CD14-positive monocyte (primary cell): Measurements from ENCODE around the gene SUGT1. TPM values are rescaled to one million over a fixed set of nuclear protein-coding genes. Genes with fewer than 3 reads are reported as not detected.

Experiments
- DNase-seq, 3 donors: peaks; one replicate each; pipeline ENCODE4 v3.0.0-alpha.2; 2011 to 2022
- H2AFZ ChIP-seq: 2 replicates; pipeline ENCODE4 v1.6.0; 2012; ENCODE audit warnings: mild to moderate bottlenecking, low read depth, low read length, inconsistent platforms; ENCODE audit not compliant: insufficient read depth, poor library complexity, severe bottlenecking
- H3K27ac ChIP-seq, 2 donors: 1 replicate in 1 of 2; 2 replicates in 1 of 2; pipeline ENCODE4 v1.5.1; 2012 to 2013; ENCODE audit warnings: low read length in 2 of 2, control low read depth in 1 of 2, inconsistent platforms in 1 of 2, low read depth in 1 of 2, mild to moderate bottlenecking in 1 of 2
- H3K27me3 ChIP-seq, 2 donors: one replicate each; pipeline versions ENCODE4 v1.6.0 to v1.6.1; 2011 to 2013; ENCODE audit warnings: low read length in 2 of 2; ENCODE audit not compliant: control insufficient read depth in 2 of 2, insufficient read depth in 2 of 2
- H3K36me3 ChIP-seq, 2 donors: replicated peaks in 1 of 2; 1 replicate in 1 of 2; 2 replicates in 1 of 2; pipeline versions ENCODE4 v1.5.1 to v1.6.1; 2012 to 2013; ENCODE audit warnings: low read length in 2 of 2, control low read depth in 1 of 2, inconsistent platforms in 1 of 2, mild to moderate bottlenecking in 1 of 2; ENCODE audit not compliant: insufficient read depth in 2 of 2, control insufficient read depth in 1 of 2
- H3K4me1 ChIP-seq, 2 donors: 1 replicate in 1 of 2; 2 replicates in 1 of 2; pipeline versions ENCODE4 v1.5.1 to v1.6.1; 2012 to 2013; ENCODE audit warnings: low read length in 2 of 2, control low read depth in 1 of 2, inconsistent platforms in 1 of 2, mild to moderate bottlenecking in 1 of 2, moderate library complexity in 1 of 2; ENCODE audit not compliant: insufficient read depth in 2 of 2, control insufficient read depth in 1 of 2
- H3K4me2 ChIP-seq: replicated peaks from 2 replicates; pipeline ENCODE3; 2012; ENCODE audit warnings: low read length, moderate library complexity, mild to moderate bottlenecking; ENCODE audit not compliant: poor library complexity, severe bottlenecking; ENCODE audit errors: extremely low read depth
- H3K4me3 ChIP-seq, 3 experiments: fragments of 200-600 bp in 1 of 3; sonication (generic) in 1 of 3; replicated peaks in 1 of 3; 1 replicate in 2 of 3; 2 replicates in 1 of 3; pipeline ENCODE4 v1.5.1; 2011 to 2013; ENCODE audit warnings: low read length in 3 of 3, mild to moderate bottlenecking in 3 of 3, control low read depth in 2 of 3, low read depth in 2 of 3, inconsistent platforms in 1 of 3, moderate library complexity in 1 of 3
- H3K79me2 ChIP-seq: 2 replicates; pipeline ENCODE4 v1.6.0; 2012; ENCODE audit warnings: mild to moderate bottlenecking, control low read depth, inconsistent platforms, low read length, moderate library complexity; ENCODE audit not compliant: insufficient read depth
- H3K9ac ChIP-seq: 2 replicates; pipeline ENCODE4 v1.6.0; 2017; ENCODE audit warnings: low read length, mild to moderate bottlenecking; ENCODE audit not compliant: insufficient read depth, poor library complexity, severe bottlenecking
- H3K9me3 ChIP-seq, 2 donors: replicated peaks in 1 of 2; 1 replicate in 1 of 2; 2 replicates in 1 of 2; pipeline versions ENCODE4 v1.5.1 to v1.6.1; 2012 to 2013; ENCODE audit warnings: low read length in 2 of 2, control low read depth in 1 of 2; ENCODE audit not compliant: control insufficient read depth in 1 of 2, insufficient read depth in 1 of 2
- H4K20me1 ChIP-seq: 2 replicates; pipeline ENCODE4 v1.6.0; 2012; ENCODE audit warnings: mild to moderate bottlenecking, low read length, control low read depth, moderate library complexity; ENCODE audit not compliant: insufficient read depth
- H3K27ac Mint-ChIP-seq, 7 donors: one replicate each; pipeline ENCODE4 v1.8.0; 2020; ENCODE audit warnings: mild to moderate bottlenecking in 7 of 7, mixed read lengths in 7 of 7, moderate library complexity in 6 of 7, inconsistent platforms in 2 of 7
- H3K27me3 Mint-ChIP-seq, 3 donors: one replicate each; pipeline ENCODE4 v1.8.0; 2021 to 2022; ENCODE audit warnings: low read depth in 3 of 3, mild to moderate bottlenecking in 3 of 3, mixed read lengths in 3 of 3, moderate library complexity in 3 of 3, inconsistent platforms in 1 of 3
- H3K36me3 Mint-ChIP-seq, 2 donors: one replicate each; pipeline ENCODE4 v1.8.0; 2020; ENCODE audit warnings: mixed read lengths in 2 of 2, inconsistent platforms in 1 of 2, mild to moderate bottlenecking in 1 of 2
- H3K4me1 Mint-ChIP-seq: one replicate; pipeline ENCODE4 v1.8.0; 2020; ENCODE audit warnings: mild to moderate bottlenecking, mixed read lengths
- H3K4me3 Mint-ChIP-seq, 2 donors: one replicate each; pipeline ENCODE4 v1.8.0; 2020; ENCODE audit warnings: mild to moderate bottlenecking in 2 of 2, mixed read lengths in 2 of 2, moderate library complexity in 1 of 2
- H3K9me3 Mint-ChIP-seq, 7 donors: one replicate each; pipeline ENCODE4 v1.8.0; 2020 to 2022; ENCODE audit warnings: mixed read lengths in 7 of 7, mild to moderate bottlenecking in 6 of 7, moderate library complexity in 6 of 7, inconsistent platforms in 2 of 7
- CTCF ChIP-seq: fragments of 200-600 bp; IDR thresholded peaks from one replicate; pipeline ENCODE4 v1.8.0; 2022; ENCODE audit warnings: antibody characterized with exemption, mild to moderate bottlenecking
- WGBS: methylation state at CpG from one replicate; pipeline ENCODE4 v1.1.5; 2013; ENCODE audit warnings: missing lambda C conversion rate; ENCODE audit not compliant: insufficient coverage; 5-methylcytosine and 5-hydroxymethylcytosine counted together
- intact Hi-C, 2 donors: fragments of 100-400 bp; cut with micrococcal nuclease; formaldehyde crosslinking; loops; one replicate each; pipeline versions ENCODE4 v1.15.0 to v1.15.1; 2023
- polyA plus RNA-seq, 3 donors: library from polyadenylated mRNA; depleted of rRNA in 1 of 3; unstranded in 2 of 3; stranded (reverse) in 1 of 3; fragments of 300-500 nt in 2 of 3; fragments of >200 nt in 1 of 3; fragmentation: Illumina TruSeq in 2 of 3; gene quantifications; 1 replicate in 2 of 3; 2 replicates in 1 of 3; pipeline ENCODE4 v1.2.3, GENCODE V29; 2012 to 2021

The SUGT1 gene
- polyA plus RNA-seq, 3 donors = 18.1 to 40.1 (median 37.7) TPM

GRCh38 chr13:52746141-52746540 lies 93.5 kb downstream of the SUGT1 start:
- H3K27ac ChIP-seq = no peak overlapping the region
- no peaks in the 10 kb centered on the region for H3K9me3 ChIP-seq
- no CpG with 5 or more reads among the region's 3 CpGs for WGBS
- H4K20me1 ChIP-seq = no peaks in the 10 kb centered on the region
- H3K4me3 ChIP-seq = no peak overlapping the region
- intact Hi-C loops = no loop called here
- no peak for DNase-seq
- peaks cover 4 to 15% of the 10 kb centered on the region in 2 donors for H3K27me3 ChIP-seq
- no peak for TF ChIP-seq CTCF
- H2AFZ ChIP-seq = no peak overlapping the region
- Mint-ChIP-seq H3K27me3 (peaks cover 19 to 38% (median 20%) of the 10 kb centered on the region in 3 donors), H3K9me3 (peaks cover 0 to 3% (median 0%) of the 10 kb centered on the region in 7 donors), H3K36me3 (no peaks in the 10 kb centered on the region), H3K27ac (no peak overlapping the region), H3K4me1 (no peaks in the 10 kb centered on the region), H3K4me3 (no peak overlapping the region)
- no peaks in the 10 kb centered on the region for H3K36me3 ChIP-seq
- no peak overlapping the region for H3K4me2 ChIP-seq
- H3K4me1 ChIP-seq = no peaks in the 10 kb centered on the region
- H3K79me2 ChIP-seq = no peaks in the 10 kb centered on the region
- no peak overlapping the region for H3K9ac ChIP-seq

GRCh38 chr13:52749419-52749818 lies 96.8 kb downstream of the SUGT1 start:
- Histone ChIP-seq H4K20me1 (no peaks in the 10 kb centered on the region), H3K4me3 (no peak overlapping the region), H3K4me2 (no peak overlapping the region), H2AFZ (no peak overlapping the region), H3K9ac (no peak overlapping the region), H3K27me3 (no peaks in the 10 kb centered on the region), H3K27ac (no peak overlapping the region), H3K4me1 (no peaks in the 10 kb centered on the region), H3K79me2 (no peaks in the 10 kb centered on the region), H3K36me3 (no peaks in the 10 kb centered on the region), H3K9me3 (no peaks in the 10 kb centered on the region)
- Mint-ChIP-seq H3K4me1 (no peaks in the 10 kb centered on the region), H3K27ac (no peak overlapping the region), H3K27me3 (peaks cover 11 to 23% (median 14%) of the 10 kb centered on the region in 3 donors), H3K9me3 (peaks cover 0 to 3% (median 0%) of the 10 kb centered on the region in 7 donors), H3K36me3 (no peaks in the 10 kb centered on the region), H3K4me3 (no peak overlapping the region)
- no peak for TF ChIP-seq CTCF
- DNase-seq = no peak
- WGBS = 82% methylated on average over 4 of the region's 5 CpGs
- intact Hi-C loops = no loop called here

Other genes with a start within 250 kb of the SUGT1 start
- under 1 TPM in 1 of 3 donors, not detected in 2; 0.52 TPM for gene THSD1, start 246.7 kb upstream of the SUGT1 start, polyA plus RNA-seq
- gene VPS36, start 202.2 kb upstream of the SUGT1 start, polyA plus RNA-seq = 10 to 100 TPM; 20.3 to 37.0 (median 25.2) TPM
- 10 to 100 TPM in 1 of 3 donors, 1 to 10 TPM in 2; 5.0 to 15.7 (median 7.8) TPM for gene CKAP2, start 197.4 kb upstream of the SUGT1 start, polyA plus RNA-seq
- 1 to 10 TPM in 2 of 3 donors, under 1 TPM in 1; 0.79 to 6.8 (median 1.5) TPM for gene HNRNPA1L2, start 10.4 kb upstream of the SUGT1 start, polyA plus RNA-seq
- gene CNMD, start 87.0 kb downstream of the SUGT1 start, polyA plus RNA-seq = not detected
- gene PCDH8, start 195.8 kb downstream of the SUGT1 start, polyA plus RNA-seq = not detected